ENCODE data around the gene ANKMY2.

ANKMY2 gene

GRCh38 chr7:16637379-16637778 is 8.2 kb downstream of the ANKMY2 start:
- DNase-seq = no peak
- no peak for TF ChIP-seq CTCF (IDR thresholded peaks at IDR 0.05; ENCODE audit: low read depth, low read length)
- H3K4me1 ChIP-seq = no peaks in the 10 kb centered on the region; the same call in 1 of the 2 replicates
- no peaks in the 10 kb centered on the region; the same call in 1 of the 2 replicates for H3K36me3 ChIP-seq
- no peak overlapping the region for H3K4me3 ChIP-seq (ENCODE audit: low read depth, low read length)
- H3K9me3 ChIP-seq = no peaks in the 10 kb centered on the region
- H3K27me3 ChIP-seq = no peaks in the 10 kb centered on the region

GRCh38 chr7:16636555-16637101 is 8.9 kb downstream of the ANKMY2 start:
- no peak overlapping the region for H3K4me3 ChIP-seq (ENCODE audit: low read depth, low read length)
- H3K9me3 ChIP-seq = no peaks in the 10 kb centered on the region
- H3K27me3 ChIP-seq = no peaks in the 10 kb centered on the region
- no peak for TF ChIP-seq CTCF (IDR thresholded peaks at IDR 0.05; ENCODE audit: low read depth, low read length)
- no peaks in the 10 kb centered on the region; the same call in 1 of the 2 replicates for H3K4me1 ChIP-seq
- no peaks in the 10 kb centered on the region; the same call in 1 of the 2 replicates for H3K36me3 ChIP-seq
- no peak for DNase-seq

GRCh38 chr7:16634271-16634738 is 11.2 kb downstream of the ANKMY2 start:
- H3K9me3 ChIP-seq = no peaks in the 10 kb centered on the region
- no peaks in the 10 kb centered on the region; the same call in 1 of the 2 replicates for H3K36me3 ChIP-seq
- no peaks in the 10 kb centered on the region; the same call in 1 of the 2 replicates for H3K4me1 ChIP-seq
- H3K27me3 ChIP-seq = no peaks in the 10 kb centered on the region
- no peak for TF ChIP-seq CTCF (IDR thresholded peaks at IDR 0.05; ENCODE audit: low read depth, low read length)
- DNase-seq = no peak
- no peak overlapping the region for H3K4me3 ChIP-seq (ENCODE audit: low read depth, low read length)

GRCh38 chr7:16630654-16631053 is 14.9 kb downstream of the ANKMY2 start:
- Histone ChIP-seq H3K9me3 (no peaks in the 10 kb centered on the region), H3K4me1 (no peaks in the 10 kb centered on the region; the same call in 1 of the 2 replicates), H3K4me3 (ENCODE audit: low read depth, low read length) (no peak overlapping the region), H3K27me3 (no peaks in the 10 kb centered on the region), H3K36me3 (no peaks in the 10 kb centered on the region; the same call in 1 of the 2 replicates)
- no peak for TF ChIP-seq CTCF (IDR thresholded peaks at IDR 0.05; ENCODE audit: low read depth, low read length)
- no peak for DNase-seq

GRCh38 chr7:16627236-16627635 is 18.3 kb downstream of the ANKMY2 start:
- Histone ChIP-seq H3K4me1 (no peaks in the 10 kb centered on the region; the same call in 1 of the 2 replicates), H3K9me3 (no peaks in the 10 kb centered on the region), H3K36me3 (no peaks in the 10 kb centered on the region; the same call in 1 of the 2 replicates), H3K27me3 (no peaks in the 10 kb centered on the region), H3K4me3 (ENCODE audit: low read depth, low read length) (no peak overlapping the region)
- DNase-seq = no peak
- no peak for TF ChIP-seq CTCF (IDR thresholded peaks at IDR 0.05; ENCODE audit: low read depth, low read length)

GRCh38 chr7:16626388-16626787 is 19.2 kb downstream of the ANKMY2 start:
- Histone ChIP-seq H3K4me3 (ENCODE audit: low read depth, low read length) (no peak overlapping the region), H3K27me3 (no peaks in the 10 kb centered on the region), H3K36me3 (no peaks in the 10 kb centered on the region), H3K4me1 (no peaks in the 10 kb centered on the region; the same call in 1 of the 2 replicates), H3K9me3 (no peaks in the 10 kb centered on the region)
- no peak for TF ChIP-seq CTCF (IDR thresholded peaks at IDR 0.05; ENCODE audit: low read depth, low read length)
- DNase-seq = no peak
